ENCODE data around the gene THBS2.

- TF ChIP-seq EZH2 (IDR thresholded peaks at IDR 0.05; ENCODE audit: low read length, missing control alignments), result no peak
- TF ChIP-seq CTCF (conservative IDR thresholded peaks at IDR 0.05 in 1 of 2, IDR thresholded peaks at IDR 0.05 in 1 of 2; ENCODE audit: low read depth in 1 of 2, low read length in 2 of 2), result no peak
Measured at GRCh38 chr6:169247991-169248390, 5.7 kb downstream of the THBS2 start.

Data from fibroblast of lung (primary cell).